K562 (cell line): ENCODE measurements around the gene OLFML2A. TPM values are rescaled to one million over a fixed set of nuclear protein-coding genes. Genes with fewer than 3 reads are reported as not detected.

Experiments used
- ATAC-seq: fragments of 200-7000 bp; cut with Tn5 transposase; 3 replicates; pipeline ENCODE4 v1.9.1; 2020; ENCODE audit warnings: moderate library complexity
- BruUV-seq: library from RNA; stranded (reverse); fragments of 400-500 nt; replicated peaks from 2 replicates; lab custom pipeline; 2021; lab: Mats Ljungman, UMichigan
- CTCF ChIA-PET: fragments of 300-600 bp; formaldehyde crosslinking; extraction: SDS; loops from one replicate; lab custom pipeline; 2021; ENCODE audit warnings: low intra/inter-chr PET ratio; lab: Yijun Ruan, JAX
- POLR2A ChIA-PET: fragments of 300-600, 350-650 bp; sonication (Branson Sonifier 250); formaldehyde crosslinking; extraction: SDS; loops from one replicate; lab custom pipeline; 2021; ENCODE audit warnings: antibody characterized with exemption, inconsistent platforms; lab: Yijun Ruan, JAX
- DNase-seq, 4 experiments: peaks; one replicate each; pipeline versions ENCODE4 v3.0.0 to v3.0.0-alpha.2; 2011 to 2018; ENCODE audit warnings: low spot score in 3 of 4, mixed read lengths in 3 of 4; ENCODE audit errors: extremely low read depth in 1 of 4
- FAIRE-seq: peaks from 2 replicates; lab custom pipeline; 2011; peaks lifted over from hg19 to GRCh38; lab: Jason Lieb, UNC
- H2AFZ ChIP-seq: 2 replicates; pipeline ENCODE4 v1.6.0; 2011; ENCODE audit warnings: low read depth, low read length, control low read depth, inconsistent platforms
- H3K27ac ChIP-seq: fragments of 200-600 bp; 3 replicates; pipeline ENCODE4 v1.8.0; 2011; ENCODE audit warnings: low read depth, mild to moderate bottlenecking, control low read depth, inconsistent platforms, low read length, moderate library complexity, mixed read lengths; ENCODE audit errors: extremely low read depth
- H3K27me3 ChIP-seq, 2 experiments: fragments of 300-600 bp in 1 of 2; 2 replicates in 1 of 2; 3 replicates in 1 of 2; pipeline versions ENCODE4 v1.6.0 to v1.8.0; 2011; ENCODE audit warnings: inconsistent platforms in 2 of 2, low read length in 2 of 2, mild to moderate bottlenecking in 1 of 2, mixed read lengths in 1 of 2, moderate library complexity in 1 of 2; ENCODE audit not compliant: control insufficient read depth in 2 of 2, insufficient read depth in 2 of 2
- H3K36me3 ChIP-seq: fragments of 300-600 bp; 3 replicates; pipeline ENCODE4 v1.8.0; 2011; ENCODE audit warnings: mild to moderate bottlenecking, low read length, inconsistent platforms; ENCODE audit not compliant: control insufficient read depth, insufficient read depth
- H3K4me1 ChIP-seq, 2 experiments: fragments of 200-600 bp in 1 of 2; replicated peaks in 1 of 2; 2 replicates in 1 of 2; 3 replicates in 1 of 2; pipeline versions ENCODE4 v1.5.1 to v1.8.0; 2011; ENCODE audit warnings: inconsistent platforms in 2 of 2, low read length in 2 of 2, mild to moderate bottlenecking in 1 of 2, mixed read lengths in 1 of 2, moderate library complexity in 1 of 2; ENCODE audit not compliant: control insufficient read depth in 2 of 2, insufficient read depth in 2 of 2
- H3K4me2 ChIP-seq: 2 replicates; pipeline ENCODE4 v1.6.1; 2011; ENCODE audit warnings: low read length, control low read depth, inconsistent platforms, mixed read lengths; ENCODE audit not compliant: insufficient read depth
- H3K4me3 ChIP-seq: fragments of 200-600 bp; sonication (generic), shearing (Covaris generic); 2 replicates; pipeline ENCODE4 v1.5.1; 2016; ENCODE audit warnings: control low read depth, inconsistent platforms
- H3K79me2 ChIP-seq: fragments of 200-600 bp; 3 replicates; pipeline ENCODE4 v1.8.0; 2011; ENCODE audit warnings: low read length, inconsistent platforms; ENCODE audit not compliant: control insufficient read depth, insufficient read depth
- H3K9ac ChIP-seq, 2 experiments: 2 replicates each; pipeline versions ENCODE4 v1.6.0 to v1.6.1; 2011; ENCODE audit warnings: low read depth in 2 of 2, low read length in 2 of 2, control low read depth in 1 of 2, inconsistent platforms in 1 of 2, mild to moderate bottlenecking in 1 of 2, mixed read lengths in 1 of 2; ENCODE audit not compliant: insufficient read depth in 1 of 2
- H3K9me1 ChIP-seq: one replicate; pipeline ENCODE4 v1.6.0; 2011; ENCODE audit warnings: inconsistent platforms, mild to moderate bottlenecking, low read length, moderate library complexity; ENCODE audit not compliant: control insufficient read depth, insufficient read depth
- H3K9me3 ChIP-seq: replicated peaks from 2 replicates; pipeline ENCODE4 v1.5.1; 2011; ENCODE audit warnings: low read depth, low read length, inconsistent platforms; ENCODE audit not compliant: control insufficient read depth, insufficient read depth
- H4K20me1 ChIP-seq: replicated peaks from 2 replicates; pipeline ENCODE4 v1.6.1; 2011; ENCODE audit warnings: low read length, inconsistent platforms, mixed read lengths; ENCODE audit not compliant: control insufficient read depth, insufficient read depth
- DLX4 ChIP-seq: fragments of 250-450 bp; sonication (Bioruptor Pico); IDR thresholded peaks from 2 replicates; pipeline ENCODE4 v1.6.1; 2021; ENCODE audit warnings: mild to moderate bottlenecking
- DNMT1 ChIP-seq: fragments of 450-650 bp; IDR thresholded peaks from 2 replicates; pipeline ENCODE4 v1.6.1; 2016; ENCODE audit warnings: antibody characterized with exemption, mild to moderate bottlenecking
- NELFE ChIP-seq: IDR thresholded peaks from 2 replicates; pipeline ENCODE4 v1.6.1; 2011; ENCODE audit warnings: mild to moderate bottlenecking; ENCODE audit not compliant: insufficient read depth, insufficient read length
- STAT5B ChIP-seq: fragments of 250-450 bp; sonication (Bioruptor Pico); IDR thresholded peaks from 2 replicates; pipeline ENCODE4 v1.8.0; 2021; ENCODE audit warnings: mild to moderate bottlenecking, inconsistent platforms
- ZBED1 ChIP-seq: IDR thresholded peaks from 2 replicates; pipeline ENCODE4 v1.6.1; 2014
- WGBS: fragments of 100-300 bp; shearing (Covaris generic); methylation state at CpG from one replicate; pipeline ENCODE4 v1.1.6; 2016; ENCODE audit warnings: low coverage, mixed read lengths; ENCODE audit not compliant: insufficient coverage; ENCODE audit errors: missing lambda C conversion rate; 5-methylcytosine and 5-hydroxymethylcytosine counted together
- in situ Hi-C: fragments of 300-500 bp; cut with MboI; formaldehyde crosslinking; loops from 4 replicates; pipeline ENCODE4 v1.15.0; 2018; ENCODE audit warnings: inconsistent platforms, mixed read lengths
- intact Hi-C: fragments of 100-400 bp; cut with micrococcal nuclease; formaldehyde crosslinking; loops from 2 replicates; pipeline ENCODE4 v1.14.2; 2022
- polyA plus RNA-seq, 8 experiments: library from polyadenylated mRNA; depleted of rRNA in 4 of 8; stranded (reverse) in 5 of 8; unstranded in 3 of 8; fragments of >200 nt; fragmentation: Nextera tagmentation in 2 of 8; fragmentation: Illumina TruSeq in 1 of 8; extraction: Ambion mirVana in 2 of 8; extraction: Trizol in 1 of 8; gene quantifications; 2 replicates each; pipeline versions ENCODE4 v1.2.1 to v1.2.3, GENCODE V29; 2011 to 2014; ENCODE audit warnings: inconsistent platforms in 1 of 8, missing spikeins in 1 of 8
- total RNA-seq, 7 experiments: library from RNA; depleted of rRNA in 6 of 7; stranded (reverse); fragments of >200 nt in 6 of 7; fragmentation: Illumina TruSeq in 2 of 7; extraction: Trizol in 2 of 7; gene quantifications; 2 replicates each; pipeline versions ENCODE4 v1.2.1 to v1.2.3, GENCODE V29; 2011 to 2021; ENCODE audit warnings: low replicate concordance in 1 of 7

The OLFML2A gene
- total and polyA plus RNA-seq, 9 of the 15 experiments (the other 6 are each of a cell fraction or from before 2014, with no cell fraction given), result 0.16 TPM; not detected in 8

GRCh38 chr9:124834591-124834990 lies 57.7 kb downstream of the OLFML2A start:
- no peak overlapping the region for H3K4me2 ChIP-seq
- FAIRE-seq (no peak), ATAC-seq (no peak), DNase-seq (peak in 1 of 4 experiments; percentile 6)
- no peaks in the 10 kb centered on the region for H3K27me3 ChIP-seq
- H4K20me1 ChIP-seq, result no peaks in the 10 kb centered on the region
- no peak overlapping the region for H2AFZ ChIP-seq
- H3K27ac ChIP-seq, result no peak overlapping the region
- CTCF ChIA-PET, result no interaction called here
- intact Hi-C loops, result no loop called here
- H3K9me1 ChIP-seq, result no peaks in the 10 kb centered on the region
- no peak overlapping the region for H3K4me3 ChIP-seq
- TF ChIP-seq STAT5B (CRISPR knock-in tag) (no peak), ZBED1 (no peak), NELFE (no peak), DLX4 (CRISPR knock-in tag) (no peak), DNMT1 (no peak)
- no peaks in the 10 kb centered on the region for H3K36me3 ChIP-seq
- POLR2A ChIA-PET, result interaction anchor here (0.6 to 1.3 kb wide), 5 partner anchors 10 to 37 kb away, joined by 3 to 5 read pairs (median 3); partner anchors contain the start of genes ARPC5L and RPL35
- peaks cover 8 to 23% of the 10 kb centered on the region in 2 experiments; a peak in 4 of 5 replicates for H3K4me1 ChIP-seq
- peak overlapping the region in 1 of 2 experiments; percentile 68; a peak in 2 of 4 replicates for H3K9ac ChIP-seq
- no peaks in the 10 kb centered on the region for H3K79me2 ChIP-seq
- in situ Hi-C loops, result no loop called here
- 45% methylated on average over 7 of the region's 7 CpGs for WGBS
- no TSS peak for BruUV-seq
- no peaks in the 10 kb centered on the region for H3K9me3 ChIP-seq
